ENCODE measurements around the gene WDR17.

Gene WDR17

GRCh38 chr4:176099314-176099713, 33.7 kb downstream of the WDR17 start:
- Histone ChIP-seq H3K36me3 (ENCODE audit: insufficient read depth, low read length) (no peaks in the 10 kb centered on the region), H3K27me3 (ENCODE audit: control insufficient read depth, insufficient read depth, low read length) (no peaks in the 10 kb centered on the region), H3K9me3 (replicated peaks; ENCODE audit: low read length) (no peaks in the 10 kb centered on the region), H3K4me2 (ENCODE audit: low read length) (no peak overlapping the region), H3K4me3 (ENCODE audit: low read length) (no peak overlapping the region), H3K4me1 (ENCODE audit: control insufficient read depth, insufficient read depth, low read length) (no peaks in the 10 kb centered on the region), H3K9ac (ENCODE audit: low read depth, low read length) (no peak overlapping the region)

- H3K9me3 ChIP-seq (replicated peaks; ENCODE audit: low read length), result no peaks in the 10 kb centered on the region
- no peaks in the 10 kb centered on the region for H3K36me3 ChIP-seq (ENCODE audit: insufficient read depth, low read length)
- H3K4me3 ChIP-seq (ENCODE audit: low read length), result no peak overlapping the region
- no peak overlapping the region for H3K9ac ChIP-seq (ENCODE audit: low read depth, low read length)
- H3K4me2 ChIP-seq (ENCODE audit: low read length), result no peak overlapping the region
- no peaks in the 10 kb centered on the region for H3K27me3 ChIP-seq (ENCODE audit: control insufficient read depth, insufficient read depth, low read length)
- no peaks in the 10 kb centered on the region for H3K4me1 ChIP-seq (ENCODE audit: control insufficient read depth, insufficient read depth, low read length)
These were observed 36.9 kb downstream of the WDR17 start for GRCh38 chr4:176102414-176103063.

DNA sequence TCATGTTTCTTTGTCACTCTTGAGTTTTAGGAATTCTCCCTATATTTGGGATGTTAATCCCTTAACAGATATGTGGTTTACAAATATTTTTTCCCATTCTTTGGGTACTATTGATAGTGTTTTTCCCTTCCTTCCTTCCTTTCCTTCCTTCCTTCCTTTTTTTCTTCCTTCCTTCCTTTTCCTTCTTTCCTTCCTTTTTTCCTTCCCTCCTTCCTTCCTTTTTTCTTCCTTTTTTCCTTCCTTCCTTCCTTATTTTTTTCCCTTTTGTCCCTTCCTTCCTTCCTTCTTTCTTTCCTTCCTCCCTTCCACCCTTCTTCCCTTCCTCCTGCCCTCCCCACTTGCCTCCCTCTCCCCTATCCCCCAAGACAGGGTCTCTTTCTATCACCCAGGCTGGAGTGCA, 42.1 kb downstream of the WDR17 start:
- Histone ChIP-seq H3K36me3 (ENCODE audit: insufficient read depth, low read length) (no peaks in the 10 kb centered on the region), H3K27me3 (ENCODE audit: control insufficient read depth, insufficient read depth, low read length) (no peaks in the 10 kb centered on the region), H3K9ac (ENCODE audit: low read depth, low read length) (no peak overlapping the region), H3K9me3 (replicated peaks; ENCODE audit: low read length) (no peaks in the 10 kb centered on the region), H3K4me3 (ENCODE audit: low read length) (no peak overlapping the region), H3K4me2 (ENCODE audit: low read length) (no peak overlapping the region), H3K4me1 (ENCODE audit: control insufficient read depth, insufficient read depth, low read length) (no peaks in the 10 kb centered on the region)

DNA sequence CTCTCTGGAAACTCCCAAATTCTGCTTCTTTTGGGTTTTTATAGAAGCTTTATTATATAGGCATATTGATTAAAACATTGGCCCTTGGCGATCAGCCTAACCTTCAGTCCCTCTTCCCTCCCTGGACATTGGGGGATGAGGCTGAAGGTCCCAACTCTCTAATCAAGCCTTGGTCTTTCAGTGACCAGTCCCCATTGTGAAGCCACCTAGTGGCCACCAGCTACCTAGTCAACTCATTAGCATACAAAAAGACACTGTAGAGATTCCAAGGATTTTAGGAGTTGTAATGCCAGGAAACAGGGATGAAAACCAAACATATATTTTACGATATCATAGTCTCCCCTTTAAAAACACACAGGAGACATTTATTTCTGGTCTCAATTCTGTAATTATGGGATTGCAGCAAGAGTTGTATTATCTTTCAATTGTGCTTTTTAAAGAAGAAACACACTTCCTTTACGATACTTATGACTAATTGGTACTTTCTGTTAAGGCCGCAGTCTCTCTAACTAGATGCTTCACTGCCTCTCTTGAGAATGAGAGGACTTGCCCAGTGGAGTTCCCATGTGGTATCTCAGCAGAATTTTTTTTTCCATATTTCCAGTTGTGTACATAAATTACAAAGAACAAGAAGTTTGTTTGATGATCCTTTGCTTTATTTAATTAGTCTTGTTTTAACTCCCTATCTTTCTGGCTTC, 58.2 kb downstream of the WDR17 start:
- no peaks in the 10 kb centered on the region for H3K27me3 ChIP-seq (ENCODE audit: control insufficient read depth, insufficient read depth, low read length)
- H3K4me2 ChIP-seq (ENCODE audit: low read length), result no peak overlapping the region
- no peaks in the 10 kb centered on the region for H3K36me3 ChIP-seq (ENCODE audit: insufficient read depth, low read length)
- H3K4me3 ChIP-seq (ENCODE audit: low read length), result no peak overlapping the region
- no peaks in the 10 kb centered on the region for H3K4me1 ChIP-seq (ENCODE audit: control insufficient read depth, insufficient read depth, low read length)
- no peaks in the 10 kb centered on the region for H3K9me3 ChIP-seq (replicated peaks; ENCODE audit: low read length)
- no peak overlapping the region for H3K9ac ChIP-seq (ENCODE audit: low read depth, low read length)

DNA sequence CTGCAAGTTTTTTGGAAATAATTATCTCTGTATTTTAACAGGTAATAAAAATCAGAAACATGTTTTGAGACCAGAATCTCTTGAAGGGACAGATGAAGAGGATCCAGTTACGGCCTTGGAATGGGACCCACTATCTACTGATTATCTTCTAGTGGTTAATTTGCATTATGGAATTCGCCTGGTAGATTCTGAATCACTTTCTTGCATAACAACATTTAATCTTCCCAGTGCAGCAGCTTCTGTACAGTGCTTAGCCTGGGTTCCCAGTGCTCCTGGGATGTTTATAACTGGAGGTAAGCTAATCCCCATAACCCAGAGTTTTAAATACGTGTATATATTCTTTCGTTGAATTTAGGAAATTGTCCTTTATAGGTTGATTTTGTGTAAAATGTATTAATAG, 59.4 kb downstream of the WDR17 start:
- H3K27me3 ChIP-seq (ENCODE audit: control insufficient read depth, insufficient read depth, low read length), result no peaks in the 10 kb centered on the region
- H3K4me1 ChIP-seq (ENCODE audit: control insufficient read depth, insufficient read depth, low read length), result no peaks in the 10 kb centered on the region
- H3K4me2 ChIP-seq (ENCODE audit: low read length), result no peak overlapping the region

DNA sequence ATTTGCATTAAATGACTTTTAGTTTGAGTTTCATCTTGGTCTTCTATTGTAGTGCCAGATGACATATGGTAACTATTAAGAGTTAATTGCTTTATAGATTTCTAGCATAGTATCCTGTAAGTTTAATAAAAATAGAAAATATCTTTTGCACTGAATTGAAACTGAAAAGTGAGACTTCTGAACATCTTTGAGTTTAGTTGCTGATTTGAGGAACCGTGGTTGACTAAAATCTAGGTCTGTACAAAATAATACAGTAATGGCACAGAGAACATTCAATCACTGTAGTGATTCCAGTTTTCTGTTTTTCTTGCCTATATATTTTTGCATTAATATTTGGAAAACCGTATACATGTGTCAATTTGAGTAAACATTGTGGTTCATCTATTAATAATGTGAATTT, 69.0 kb downstream of the WDR17 start:
- no peak overlapping the region for H3K9ac ChIP-seq (ENCODE audit: low read depth, low read length)
- H3K36me3 ChIP-seq (ENCODE audit: insufficient read depth, low read length), result no peaks in the 10 kb centered on the region
- no peaks in the 10 kb centered on the region for H3K9me3 ChIP-seq (replicated peaks; ENCODE audit: low read length)
- H3K27me3 ChIP-seq (ENCODE audit: control insufficient read depth, insufficient read depth, low read length), result no peaks in the 10 kb centered on the region
- no peaks in the 10 kb centered on the region for H3K4me1 ChIP-seq (ENCODE audit: control insufficient read depth, insufficient read depth, low read length)
- no peak overlapping the region for H3K4me2 ChIP-seq (ENCODE audit: low read length)
- no peak overlapping the region for H3K4me3 ChIP-seq (ENCODE audit: low read length)

More for the DNA sequence above, 59.4 kb downstream of the WDR17 start:
- Histone ChIP-seq H3K36me3 (ENCODE audit: insufficient read depth, low read length) (no peaks in the 10 kb centered on the region), H3K4me3 (ENCODE audit: low read length) (no peak overlapping the region), H3K9me3 (replicated peaks; ENCODE audit: low read length) (no peaks in the 10 kb centered on the region), H3K9ac (ENCODE audit: low read depth, low read length) (no peak overlapping the region)

DNA sequence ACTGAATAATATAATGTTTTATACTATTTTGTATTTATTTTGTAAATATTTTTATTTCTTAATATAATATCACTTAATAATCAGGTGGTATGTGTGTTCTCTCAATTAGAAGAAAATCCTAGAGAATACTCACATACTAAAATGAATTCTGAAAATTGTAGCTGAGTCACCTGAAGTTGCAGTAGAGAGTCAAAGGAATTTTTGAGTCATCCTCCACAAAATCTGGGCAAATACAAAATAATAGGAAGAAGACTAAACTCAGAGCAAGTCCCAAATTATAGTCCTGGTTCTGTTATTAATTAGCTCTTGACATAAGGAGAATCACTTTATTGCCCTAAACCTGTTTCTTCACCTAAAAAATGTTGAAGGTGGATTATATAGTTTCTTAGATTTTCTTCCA, 72.0 kb downstream of the WDR17 start:
- H3K9ac ChIP-seq (ENCODE audit: low read depth, low read length), result no peak overlapping the region
- H3K9me3 ChIP-seq (replicated peaks; ENCODE audit: low read length), result no peaks in the 10 kb centered on the region
- H3K27me3 ChIP-seq (ENCODE audit: control insufficient read depth, insufficient read depth, low read length), result no peaks in the 10 kb centered on the region
- H3K4me1 ChIP-seq (ENCODE audit: control insufficient read depth, insufficient read depth, low read length), result no peaks in the 10 kb centered on the region
- no peaks in the 10 kb centered on the region for H3K36me3 ChIP-seq (ENCODE audit: insufficient read depth, low read length)
- no peak overlapping the region for H3K4me2 ChIP-seq (ENCODE audit: low read length)
- no peak overlapping the region for H3K4me3 ChIP-seq (ENCODE audit: low read length)

- no peaks in the 10 kb centered on the region for H3K36me3 ChIP-seq (ENCODE audit: insufficient read depth, low read length)
- H3K9me3 ChIP-seq (replicated peaks; ENCODE audit: low read length), result no peaks in the 10 kb centered on the region
These were observed 73.9 kb downstream of the WDR17 start for GRCh38 chr4:176139518-176139917.

DNA sequence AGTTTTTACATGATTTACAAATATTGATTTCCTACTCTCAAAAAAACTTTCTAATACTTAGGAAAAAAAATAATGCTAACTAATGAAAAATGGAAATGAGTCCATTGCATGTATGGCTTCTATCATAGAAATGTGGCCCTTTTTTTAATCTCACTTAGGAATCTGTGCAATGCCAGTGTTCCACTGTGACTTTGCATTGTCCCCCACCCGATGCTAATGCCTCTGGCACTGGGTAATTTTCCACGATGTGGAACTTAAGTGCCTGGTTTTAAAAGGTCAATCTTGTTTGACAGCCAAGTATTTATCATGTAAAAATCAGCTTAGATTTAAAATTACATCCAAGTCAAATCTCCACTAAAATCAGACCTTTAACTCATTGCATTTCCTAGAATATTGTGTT, 76.6 kb downstream of the WDR17 start:
- H3K27me3 ChIP-seq (ENCODE audit: control insufficient read depth, insufficient read depth, low read length), result no peaks in the 10 kb centered on the region
- no peak overlapping the region for H3K4me3 ChIP-seq (ENCODE audit: low read length)
- no peaks in the 10 kb centered on the region for H3K36me3 ChIP-seq (ENCODE audit: insufficient read depth, low read length)
- no peaks in the 10 kb centered on the region for H3K4me1 ChIP-seq (ENCODE audit: control insufficient read depth, insufficient read depth, low read length)
- H3K9ac ChIP-seq (ENCODE audit: low read depth, low read length), result no peak overlapping the region
- H3K9me3 ChIP-seq (replicated peaks; ENCODE audit: low read length), result no peaks in the 10 kb centered on the region
- no peak overlapping the region for H3K4me2 ChIP-seq (ENCODE audit: low read length)

More at GRCh38 chr4:176139518-176139917, 73.9 kb downstream of the WDR17 start:
- Histone ChIP-seq H3K4me3 (ENCODE audit: low read length) (no peak overlapping the region), H3K27me3 (ENCODE audit: control insufficient read depth, insufficient read depth, low read length) (no peaks in the 10 kb centered on the region), H3K9ac (ENCODE audit: low read depth, low read length) (no peak overlapping the region), H3K4me1 (ENCODE audit: control insufficient read depth, insufficient read depth, low read length) (no peaks in the 10 kb centered on the region), H3K4me2 (ENCODE audit: low read length) (no peak overlapping the region)

- Histone ChIP-seq H3K4me1 (ENCODE audit: control insufficient read depth, insufficient read depth, low read length) (peaks cover 3% of the 10 kb centered on the region), H3K4me2 (ENCODE audit: low read length) (no peak overlapping the region), H3K4me3 (ENCODE audit: low read length) (no peak overlapping the region), H3K27me3 (ENCODE audit: control insufficient read depth, insufficient read depth, low read length) (no peaks in the 10 kb centered on the region), H3K9me3 (replicated peaks; ENCODE audit: low read length) (no peaks in the 10 kb centered on the region), H3K9ac (ENCODE audit: low read depth, low read length) (no peak overlapping the region), H3K36me3 (ENCODE audit: insufficient read depth, low read length) (no peaks in the 10 kb centered on the region)
These were observed 84.2 kb downstream of the WDR17 start for GRCh38 chr4:176149680-176150355.

DNA sequence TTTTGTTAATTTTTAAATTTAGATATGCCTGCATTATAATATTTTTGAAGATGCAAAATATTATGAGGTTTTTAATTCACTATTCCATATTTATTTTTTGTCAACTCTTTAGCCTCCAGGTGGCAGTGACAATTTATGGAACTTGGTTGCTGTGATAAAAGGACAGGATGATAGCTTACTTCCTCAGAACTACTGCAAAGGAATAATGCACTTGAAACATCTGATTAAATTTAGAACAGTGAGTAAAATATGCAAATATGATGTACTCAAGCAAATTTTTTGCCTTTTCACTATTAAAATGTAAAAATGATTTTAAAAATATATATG, 84.7 kb downstream of the WDR17 start:
- no peaks in the 10 kb centered on the region for H3K9me3 ChIP-seq (replicated peaks; ENCODE audit: low read length)
- H3K4me1 ChIP-seq (ENCODE audit: control insufficient read depth, insufficient read depth, low read length), result peaks cover 3% of the 10 kb centered on the region
- H3K9ac ChIP-seq (ENCODE audit: low read depth, low read length), result no peak overlapping the region
- H3K36me3 ChIP-seq (ENCODE audit: insufficient read depth, low read length), result no peaks in the 10 kb centered on the region
- H3K27me3 ChIP-seq (ENCODE audit: control insufficient read depth, insufficient read depth, low read length), result no peaks in the 10 kb centered on the region
- no peak overlapping the region for H3K4me2 ChIP-seq (ENCODE audit: low read length)
- no peak overlapping the region for H3K4me3 ChIP-seq (ENCODE audit: low read length)

DNA sequence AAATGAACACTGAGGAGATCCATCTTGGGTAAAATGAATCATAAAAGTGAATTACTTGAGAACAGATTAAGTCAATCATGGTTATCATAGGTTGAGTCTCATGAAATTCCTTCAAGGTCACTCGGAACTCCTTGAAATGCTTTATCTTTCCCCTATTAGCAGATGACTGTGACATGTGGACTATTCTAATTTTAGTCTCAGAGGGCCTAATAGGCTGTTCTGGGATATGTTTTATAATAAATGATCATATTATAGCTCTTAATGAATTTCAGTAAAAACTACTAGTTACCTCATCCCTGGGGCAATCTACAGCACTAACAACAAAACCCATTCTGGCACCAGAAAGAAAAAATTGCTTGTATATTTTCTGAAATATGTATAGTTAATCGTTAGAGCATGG, 85.1 kb downstream of the WDR17 start:
- no peaks in the 10 kb centered on the region for H3K27me3 ChIP-seq (ENCODE audit: control insufficient read depth, insufficient read depth, low read length)
- no peak overlapping the region for H3K4me3 ChIP-seq (ENCODE audit: low read length)
- no peaks in the 10 kb centered on the region for H3K36me3 ChIP-seq (ENCODE audit: insufficient read depth, low read length)
- H3K4me2 ChIP-seq (ENCODE audit: low read length), result no peak overlapping the region
- H3K9me3 ChIP-seq (replicated peaks; ENCODE audit: low read length), result no peaks in the 10 kb centered on the region
- no peak overlapping the region for H3K9ac ChIP-seq (ENCODE audit: low read depth, low read length)
- peaks cover 3% of the 10 kb centered on the region for H3K4me1 ChIP-seq (ENCODE audit: control insufficient read depth, insufficient read depth, low read length)

All from skeletal muscle satellite cell (primary cell).